K562 (cell line): ENCODE data around the gene DBP. TPM values are rescaled to one million over a fixed set of nuclear protein-coding genes. Genes with fewer than 3 reads are reported as not detected.
A peak's percentile ranks its signal among the peaks of the same experiment; 100 is the strongest.

Experiments
- BCOR ChIP-seq: fragments of 450-650 bp; IDR thresholded peaks from 2 replicates; pipeline ENCODE4 v1.6.1; 2016
- CCAR2 ChIP-seq: fragments of 200-400 bp; formaldehyde crosslinking; IDR thresholded peaks from 2 replicates; pipeline ENCODE4 v1.6.1; 2017; ENCODE audit warnings: mild to moderate bottlenecking, low read depth, low read length
- CEBPG ChIP-seq, 3 experiments: fragments of 200-800 bp in 1 of 3; sonication (Bioruptor generic) in 1 of 3; sonication (generic) in 1 of 3; formaldehyde crosslinking in 1 of 3; IDR thresholded peaks in 2 of 3; conservative IDR thresholded peaks in 1 of 3; 2 replicates each; pipeline versions ENCODE4 v1.6.1 to v1.8.0; 2016 to 2022; ENCODE audit warnings: missing compliant biosample characterization in 2 of 3, missing genetic modification characterization in 2 of 3, mild to moderate bottlenecking in 1 of 3, missing genetic modification reagents in 1 of 3
- CHAMP1 ChIP-seq: fragments of 450-650 bp; IDR thresholded peaks from 2 replicates; pipeline ENCODE4 v1.6.1; 2016; ENCODE audit warnings: mild to moderate bottlenecking
- EWSR1 ChIP-seq: fragments of 450-650 bp; IDR thresholded peaks from 2 replicates; pipeline ENCODE4 v1.6.1; 2018; ENCODE audit warnings: borderline replicate concordance, mild to moderate bottlenecking, low read depth, moderate library complexity; ENCODE audit not compliant: partially characterized antibody
- GABPB2 ChIP-seq: fragments of 250-450 bp; sonication (Bioruptor Pico); conservative IDR thresholded peaks from 2 replicates; pipeline ENCODE4 v1.5.1; 2021; ENCODE audit warnings: mild to moderate bottlenecking
- KAT8 ChIP-seq: fragments of 450-650 bp; IDR thresholded peaks from 2 replicates; pipeline ENCODE4 v1.6.1; 2016; ENCODE audit warnings: low read depth, mild to moderate bottlenecking
- KDM4B ChIP-seq, 2 experiments: fragments of 450-650 bp in 1 of 2; sonication (generic) in 1 of 2; IDR thresholded peaks; 2 replicates each; pipeline ENCODE4 v1.6.1; 2016 to 2017; ENCODE audit warnings: borderline replicate concordance in 2 of 2, antibody characterized with exemption in 1 of 2, low read depth in 1 of 2, mild to moderate bottlenecking in 1 of 2
- MTA1 ChIP-seq: fragments of 450-650 bp; IDR thresholded peaks from 2 replicates; pipeline ENCODE4 v1.6.1; 2017; ENCODE audit warnings: borderline replicate concordance
- MTF1 ChIP-seq: fragments of 250-450 bp; sonication (Bioruptor Pico); IDR thresholded peaks from 2 replicates; pipeline ENCODE4 v1.9.0; 2021; ENCODE audit warnings: moderate library complexity, mild to moderate bottlenecking, inconsistent platforms, borderline replicate concordance
- NRF1 ChIP-seq, 2 experiments: fragments of 450-650 bp; IDR thresholded peaks in 1 of 2; conservative IDR thresholded peaks in 1 of 2; 2 replicates each; pipeline ENCODE4 v1.6.1; 2014; ENCODE audit warnings: mild to moderate bottlenecking in 2 of 2
- PRMT5 ChIP-seq: sonication (generic); formaldehyde crosslinking; IDR thresholded peaks from 2 replicates; pipeline ENCODE4 v1.5.0; 2020; ENCODE audit warnings: missing genetic modification reagents
- RUNX1 ChIP-seq: sonication (generic); IDR thresholded peaks from 2 replicates; pipeline ENCODE4 v1.6.1; 2016; ENCODE audit warnings: antibody characterized with exemption, low read depth
- SMAD4 ChIP-seq: fragments of 250-450 bp; sonication (Bioruptor Pico); conservative IDR thresholded peaks from 2 replicates; pipeline ENCODE4 v1.8.0; 2021; ENCODE audit warnings: inconsistent platforms, mild to moderate bottlenecking, moderate library complexity
- TAF7 ChIP-seq: fragments of 450-650 bp; IDR thresholded peaks from 2 replicates; pipeline ENCODE4 v1.6.1; 2016; ENCODE audit warnings: missing genetic modification characterization, missing compliant biosample characterization
- TCFL5 ChIP-seq: fragments of 250-450 bp; sonication (Bioruptor Pico); conservative IDR thresholded peaks from 2 replicates; pipeline ENCODE4 v1.6.1; 2021; ENCODE audit warnings: mild to moderate bottlenecking, moderate library complexity, matching md5 sums
- TFAM ChIP-seq: fragments of 250-450 bp; sonication (Bioruptor Pico); conservative IDR thresholded peaks from 2 replicates; pipeline ENCODE4 v1.5.0; 2021; ENCODE audit warnings: mild to moderate bottlenecking, moderate library complexity
- XRCC4 ChIP-seq: IDR thresholded peaks from one replicate; pipeline ENCODE4 v1.6.1; 2011; ENCODE audit not compliant: insufficient read depth, insufficient read length; ENCODE audit errors: extremely low read depth
- polyA plus RNA-seq, 8 experiments: library from polyadenylated mRNA; depleted of rRNA in 4 of 8; stranded (reverse) in 5 of 8; unstranded in 3 of 8; fragments of >200 nt; fragmentation: Nextera tagmentation in 2 of 8; fragmentation: Illumina TruSeq in 1 of 8; extraction: Ambion mirVana in 2 of 8; extraction: Trizol in 1 of 8; gene quantifications; 2 replicates each; pipeline versions ENCODE4 v1.2.1 to v1.2.3, GENCODE V29; 2011 to 2014; ENCODE audit warnings: inconsistent platforms in 1 of 8, missing spikeins in 1 of 8
- total RNA-seq, 7 experiments: library from RNA; depleted of rRNA in 6 of 7; stranded (reverse); fragments of >200 nt in 6 of 7; fragmentation: Illumina TruSeq in 2 of 7; extraction: Trizol in 2 of 7; gene quantifications; 2 replicates each; pipeline versions ENCODE4 v1.2.1 to v1.2.3, GENCODE V29; 2011 to 2021; ENCODE audit warnings: low replicate concordance in 1 of 7
- TF ChIP-seq, protein P1 (sequence below): sonication (generic); formaldehyde crosslinking; IDR thresholded peaks from 2 replicates; pipeline ENCODE4 v1.5.0; 2020; ENCODE audit warnings: missing genetic modification reagents
- TF ChIP-seq, protein P2 (sequence below), 2 experiments: IDR thresholded peaks; 2 replicates each; pipeline ENCODE4 v1.6.1; 2011; ENCODE audit warnings: borderline replicate concordance in 1 of 2, control low read depth in 1 of 2, low read depth in 1 of 2, low read length in 1 of 2, mild to moderate bottlenecking in 1 of 2, mixed read lengths in 1 of 2, moderate library complexity in 1 of 2; ENCODE audit not compliant: insufficient read depth in 1 of 2, insufficient read length in 1 of 2, poor library complexity in 1 of 2, severe bottlenecking in 1 of 2; ENCODE audit errors: extremely low read depth in 1 of 2
- TF ChIP-seq, protein P3 (sequence below): fragments of 250-450 bp; sonication (Bioruptor Pico); IDR thresholded peaks from 2 replicates; pipeline ENCODE4 v1.4.0; 2020; ENCODE audit warnings: mild to moderate bottlenecking, moderate library complexity

The DBP gene
- total and polyA plus RNA-seq, 9 of the 15 experiments (the other 6 are each of a cell fraction or from before 2014, with no cell fraction given) = 0.25 to 5.5 (median 1.8) TPM

- TF ChIP-seq TFAM (CRISPR knock-in tag) = no peak
- no peak for TF ChIP-seq PRMT5 (CRISPR knock-in tag)
- TF ChIP-seq GABPB2 = no peak
- no peak for TF ChIP-seq XRCC4
- no peak for TF ChIP-seq CEBPG (CRISPR knock-in tag; IDR thresholded peaks at IDR 0.05)
- no peak for TF ChIP-seq CEBPG (tag; conservative IDR thresholded peaks at IDR 0.05 in 1 of 2, IDR thresholded peaks at IDR 0.05 in 1 of 2)
- no peak for TF ChIP-seq MTF1
- TF ChIP-seq EWSR1 = no peak
- TF ChIP-seq MTA1 = no peak
- TF ChIP-seq CHAMP1 = no peak
- TF ChIP-seq CCAR2 = no peak
- TF ChIP-seq, protein P1, sequence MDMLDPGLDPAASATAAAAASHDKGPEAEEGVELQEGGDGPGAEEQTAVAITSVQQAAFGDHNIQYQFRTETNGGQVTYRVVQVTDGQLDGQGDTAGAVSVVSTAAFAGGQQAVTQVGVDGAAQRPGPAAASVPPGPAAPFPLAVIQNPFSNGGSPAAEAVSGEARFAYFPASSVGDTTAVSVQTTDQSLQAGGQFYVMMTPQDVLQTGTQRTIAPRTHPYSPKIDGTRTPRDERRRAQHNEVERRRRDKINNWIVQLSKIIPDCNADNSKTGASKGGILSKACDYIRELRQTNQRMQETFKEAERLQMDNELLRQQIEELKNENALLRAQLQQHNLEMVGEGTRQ = peak; percentile 96
- no peak for TF ChIP-seq RUNX1
- no peak for TF ChIP-seq TCFL5 (CRISPR knock-in tag)
- TF ChIP-seq, protein P2, sequence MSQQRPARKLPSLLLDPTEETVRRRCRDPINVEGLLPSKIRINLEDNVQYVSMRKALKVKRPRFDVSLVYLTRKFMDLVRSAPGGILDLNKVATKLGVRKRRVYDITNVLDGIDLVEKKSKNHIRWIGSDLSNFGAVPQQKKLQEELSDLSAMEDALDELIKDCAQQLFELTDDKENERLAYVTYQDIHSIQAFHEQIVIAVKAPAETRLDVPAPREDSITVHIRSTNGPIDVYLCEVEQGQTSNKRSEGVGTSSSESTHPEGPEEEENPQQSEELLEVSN (IDR thresholded peaks at IDR 0.05; ENCODE audit: borderline replicate concordance in 1 of 2, extremely low read depth in 1 of 2, insufficient read depth in 1 of 2, insufficient read length in 1 of 2, low read depth in 1 of 2, low read length in 1 of 2, poor library complexity in 1 of 2, severe bottlenecking in 1 of 2) = peak; percentile 83 to 92
- no peak for TF ChIP-seq KAT8
- peak in 1 of 2 experiments; percentile 69; a peak in 1 of 4 replicates for TF ChIP-seq KDM4B (IDR thresholded peaks at IDR 0.05; ENCODE audit: borderline replicate concordance in 2 of 2, low read depth in 1 of 2)
- TF ChIP-seq TAF7 (tag) = no peak
- TF ChIP-seq SMAD4 (CRISPR knock-in tag) = no peak; the same call in none of the 2 replicates
- TF ChIP-seq NRF1 (conservative IDR thresholded peaks at IDR 0.05 in 1 of 2, IDR thresholded peaks at IDR 0.05 in 1 of 2) = peak; percentile 84 to 87
- TF ChIP-seq BCOR = peak; percentile 10; the same call in 1 of the 2 replicates
- TF ChIP-seq, protein P3, sequence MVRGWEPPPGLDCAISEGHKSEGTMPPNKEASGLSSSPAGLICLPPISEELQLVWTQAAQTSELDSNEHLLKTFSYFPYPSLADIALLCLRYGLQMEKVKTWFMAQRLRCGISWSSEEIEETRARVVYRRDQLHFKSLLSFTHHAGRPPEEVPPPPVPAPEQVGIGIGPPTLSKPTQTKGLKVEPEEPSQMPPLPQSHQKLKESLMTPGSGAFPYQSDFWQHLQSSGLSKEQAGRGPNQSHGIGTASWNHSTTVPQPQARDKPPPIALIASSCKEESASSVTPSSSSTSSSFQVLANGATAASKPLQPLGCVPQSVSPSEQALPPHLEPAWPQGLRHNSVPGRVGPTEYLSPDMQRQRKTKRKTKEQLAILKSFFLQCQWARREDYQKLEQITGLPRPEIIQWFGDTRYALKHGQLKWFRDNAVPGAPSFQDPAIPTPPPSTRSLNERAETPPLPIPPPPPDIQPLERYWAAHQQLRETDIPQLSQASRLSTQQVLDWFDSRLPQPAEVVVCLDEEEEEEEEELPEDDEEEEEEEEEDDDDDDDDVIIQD = no peak
These were observed 2.5 kb downstream of the DBP start (continued) for GRCh38 chr19:48634424-48635262.
